HG03097 (cell line): Measurements from ENCODE around the gene AGAP2.

Experiments
- ATAC-seq: cut with Tn5 transposase; IDR thresholded peaks from one replicate; pipeline ENCODE4 v1.9.1; 2021; ENCODE audit not compliant: unreplicated experiment, low FRiP score

AGAP2 gene

DNA sequence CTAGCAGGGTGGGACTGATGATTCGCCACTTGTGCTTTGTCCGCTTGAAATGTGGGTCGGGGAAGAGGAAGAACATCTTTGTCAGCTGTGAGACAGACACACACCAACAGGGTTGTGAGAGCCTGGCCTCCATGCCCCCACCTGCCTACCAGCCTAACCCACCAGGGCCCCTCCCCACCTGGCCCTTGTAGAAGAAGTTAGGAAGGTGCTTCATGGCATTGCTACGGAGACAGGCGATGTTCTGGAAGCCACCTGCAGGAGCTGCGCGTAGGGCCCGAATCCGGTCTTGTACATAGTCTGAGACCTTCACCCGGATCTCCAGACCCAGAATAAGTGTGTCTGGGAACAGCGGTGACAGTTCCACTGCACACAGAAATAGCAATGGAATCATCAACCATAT, 31.1 kb upstream of the AGAP2 start:
- no peak for ATAC-seq

DNA sequence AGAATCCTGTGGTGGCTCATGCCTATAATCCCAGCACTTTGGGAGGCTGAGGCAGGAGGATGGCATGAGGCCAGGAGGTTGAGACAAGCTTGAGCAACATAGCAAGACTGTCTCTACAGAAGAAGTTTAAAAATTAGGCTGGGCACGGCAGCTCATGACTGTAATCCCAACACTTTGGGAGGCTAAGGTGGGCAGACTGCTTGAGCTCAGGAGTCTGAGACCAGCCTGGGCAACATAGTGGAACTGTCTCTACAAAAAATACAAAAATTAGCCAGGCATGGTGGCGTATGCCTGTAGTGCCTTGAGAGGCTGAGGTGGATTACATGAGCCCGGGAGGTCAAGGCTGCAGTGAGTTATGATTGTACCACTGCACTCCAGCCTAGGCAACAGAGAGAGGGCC, 29.3 kb upstream of the AGAP2 start:
- ATAC-seq: no peak

DNA sequence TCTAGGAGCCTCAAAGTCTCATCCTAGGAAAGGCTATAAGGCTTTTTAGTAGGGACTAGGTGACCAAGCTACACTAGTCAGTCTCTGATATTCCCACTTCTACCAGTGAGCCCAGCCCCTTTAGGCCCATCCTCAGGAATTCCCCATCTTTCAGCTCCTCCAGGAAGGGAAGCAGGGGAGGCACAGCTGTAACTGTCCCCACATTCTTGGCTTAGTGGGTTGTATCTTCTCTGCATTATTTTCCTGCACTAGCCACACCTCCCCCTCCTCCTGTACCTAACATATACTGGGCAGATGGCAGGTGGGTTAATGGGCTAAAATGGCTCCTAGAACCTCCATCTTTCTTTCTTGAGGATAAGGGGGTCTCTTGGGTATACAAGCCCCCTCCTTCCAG, 28.8 kb upstream of the AGAP2 start:
- no peak for ATAC-seq

DNA sequence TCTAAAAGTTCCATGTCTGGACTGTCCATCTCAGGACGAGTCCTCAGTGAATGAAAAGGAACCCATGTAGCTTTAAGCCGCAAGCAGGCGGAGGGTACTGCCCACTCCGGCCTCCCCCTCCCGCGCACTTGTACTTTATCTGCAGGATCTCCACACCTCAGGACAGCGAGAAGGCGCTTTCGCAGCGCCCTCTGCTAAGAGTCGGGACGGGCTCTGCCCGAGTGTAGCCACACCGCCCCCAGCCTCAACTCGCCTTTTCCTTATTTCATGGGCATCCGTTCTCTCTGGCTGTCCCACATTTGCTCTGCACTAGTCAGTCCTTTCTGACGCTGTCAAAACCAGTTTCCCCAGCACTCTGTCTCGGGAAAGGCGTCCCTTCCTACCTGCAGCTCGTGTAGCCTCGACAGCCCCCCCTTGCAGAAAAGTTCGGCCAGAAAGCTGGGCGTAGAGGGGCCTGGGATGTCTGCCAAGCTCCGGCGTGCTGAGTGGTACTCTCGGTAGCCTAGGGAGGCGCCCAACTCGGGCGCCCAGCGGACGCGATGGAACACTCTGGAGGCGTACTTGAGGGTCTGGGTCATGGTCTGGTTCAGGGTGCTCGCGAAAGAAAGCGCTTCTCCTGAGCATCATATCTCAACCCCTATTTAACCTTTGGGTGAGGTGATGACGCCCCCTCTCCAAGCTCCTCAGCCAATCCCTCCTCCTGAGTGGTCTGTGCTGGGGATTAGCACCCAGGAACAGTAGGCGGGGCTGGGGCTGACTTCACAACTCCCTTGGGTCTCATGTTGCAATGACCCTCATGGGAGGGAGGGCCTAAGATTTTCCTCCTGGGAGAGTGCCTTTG, 28.1 kb upstream of the AGAP2 start, which contains the start of gene CYP27B1:
CYP27B1 (minus strand) TSS at position 615 of the 841 bp plus-strand sequence; CDS start at position 578, 37 bp downstream.
- ATAC-seq: no peak

- no peak for ATAC-seq
These were observed 27.3 kb upstream of the AGAP2 start for GRCh38 chr12:57765698-57766463.

DNA sequence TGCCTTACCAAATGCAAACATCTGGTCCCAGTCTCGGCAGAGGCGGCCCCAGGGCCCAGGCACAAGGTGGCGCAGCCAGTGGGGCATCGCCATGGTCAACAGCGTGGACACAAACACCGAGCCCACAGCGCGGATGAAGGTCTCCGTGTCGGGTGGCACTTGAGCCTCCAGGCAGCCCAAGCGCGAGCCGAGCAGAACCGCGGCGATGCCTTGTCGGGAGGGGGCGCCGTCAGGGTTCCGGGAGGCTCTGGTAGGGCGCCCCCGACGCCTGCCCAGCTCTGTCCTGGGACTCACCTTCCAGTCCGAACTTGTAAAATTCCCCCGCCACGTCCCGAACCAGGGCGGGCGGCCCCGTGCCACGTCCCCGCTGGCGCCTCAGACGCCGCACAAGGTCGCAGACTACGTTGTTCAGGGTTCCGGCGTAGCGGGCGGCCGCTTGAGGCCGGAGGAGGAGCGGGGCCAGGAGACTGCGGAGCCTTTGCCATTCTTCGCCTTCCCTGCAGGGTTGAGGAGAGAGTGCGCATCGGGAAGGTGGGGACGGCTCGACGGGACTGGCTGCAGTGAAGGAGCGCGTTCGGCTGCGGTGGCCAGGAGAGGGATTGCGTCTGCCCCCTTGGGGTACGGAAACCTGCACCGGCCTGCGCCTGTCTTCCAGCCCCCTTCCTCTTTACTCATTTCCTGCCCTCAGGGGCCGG, 26.6 kb upstream of the AGAP2 start:
- ATAC-seq: no peak

DNA sequence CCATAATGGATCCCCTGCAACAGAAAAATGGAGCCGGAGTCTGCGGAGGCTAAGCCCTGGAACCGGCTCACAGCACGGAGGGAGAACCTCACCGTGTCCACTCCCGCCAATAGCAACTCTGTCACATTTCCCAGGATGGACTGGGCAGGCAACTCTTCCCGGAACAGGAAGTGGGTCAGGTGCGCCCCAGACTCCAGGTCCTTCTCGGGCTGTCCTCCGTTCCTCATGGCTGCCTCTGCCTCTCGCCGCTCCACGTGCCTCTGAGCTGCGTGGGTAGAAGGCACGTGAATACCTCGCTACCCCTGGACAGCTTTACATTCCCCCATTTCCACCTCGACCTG, 26.1 kb upstream of the AGAP2 start:
- no peak for ATAC-seq

- no peak for ATAC-seq
These were observed 25.5 kb upstream of the AGAP2 start for GRCh38 chr12:57763881-57764661.

DNA sequence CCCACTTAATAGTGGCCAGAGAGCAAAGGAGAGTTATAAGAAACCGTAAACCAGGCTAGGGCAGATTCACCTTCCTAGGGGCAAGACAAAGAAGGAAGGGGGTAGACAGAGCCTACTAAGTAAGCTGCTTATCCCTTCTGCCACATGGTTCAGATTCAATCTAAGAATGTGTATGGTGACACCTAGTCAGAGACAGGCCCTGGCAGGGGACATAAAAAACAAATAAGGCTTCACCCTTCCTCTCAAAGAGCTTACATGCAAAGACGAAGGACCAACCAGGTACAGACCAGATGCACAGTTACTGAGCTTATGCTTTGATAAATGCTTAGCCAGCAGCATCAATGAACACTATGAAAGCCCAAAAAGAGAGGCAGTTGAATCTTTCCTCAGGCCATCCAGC, 23.9 kb upstream of the AGAP2 start:
- no peak for ATAC-seq

- ATAC-seq: no peak
These were observed 23.0 kb upstream of the AGAP2 start for GRCh38 chr12:57761391-57761998.

GRCh38 chr12:57760347-57760982, 21.9 kb upstream of the AGAP2 start:
- ATAC-seq: no peak

DNA sequence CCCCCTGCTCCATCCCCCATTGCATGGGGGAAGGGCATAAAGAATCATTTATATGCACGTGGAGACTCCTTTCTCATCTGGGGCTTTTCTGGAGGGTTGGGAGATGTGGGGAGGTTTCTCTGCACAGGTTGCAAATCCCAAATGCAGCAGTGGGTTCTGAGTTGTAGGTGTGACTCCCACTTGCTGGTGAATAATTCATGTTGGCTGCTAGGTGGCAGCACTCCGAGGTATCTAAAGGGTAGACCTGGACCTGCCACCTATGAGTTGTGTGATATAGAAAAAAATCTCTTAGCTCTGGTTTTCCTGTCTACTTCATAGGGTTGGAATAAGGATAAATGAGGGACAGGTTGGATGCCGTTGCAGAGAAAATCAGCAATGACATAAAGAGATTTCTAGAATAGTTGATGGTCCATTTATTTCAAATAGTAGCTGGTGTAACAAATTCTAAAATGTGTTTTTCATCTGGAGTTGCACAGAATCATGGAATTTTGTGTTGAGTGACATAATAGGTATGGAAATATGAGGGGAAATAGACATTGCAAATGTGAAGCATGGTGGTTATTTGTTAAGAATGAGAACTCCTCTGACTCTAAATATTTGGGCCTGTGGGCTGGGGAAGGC, 20.9 kb upstream of the AGAP2 start:
- ATAC-seq: no peak

GRCh38 chr12:57758552-57759359, 20.2 kb upstream of the AGAP2 start:
- ATAC-seq: no peak

DNA sequence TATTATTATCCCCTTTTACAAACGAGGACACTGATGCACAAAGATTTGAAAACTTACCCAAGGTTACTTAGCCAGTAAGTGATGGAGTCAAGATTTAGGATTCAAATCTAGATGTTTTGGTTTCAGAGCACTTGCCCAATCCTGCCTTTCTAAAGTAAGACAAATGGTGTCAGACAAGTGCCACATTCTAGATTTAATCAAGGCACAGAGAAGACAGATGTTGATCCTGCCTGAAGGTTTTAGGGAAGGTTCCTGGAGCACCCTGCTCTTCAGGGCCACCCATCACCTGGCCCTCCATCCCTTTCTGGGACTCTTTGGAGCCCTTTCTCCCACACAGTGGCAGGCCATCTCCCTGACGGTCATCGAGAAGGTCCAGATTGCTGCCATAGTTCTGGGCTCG, 19.2 kb upstream of the AGAP2 start:
- ATAC-seq: no peak

GRCh38 chr12:57756406-57757341, 18.1 kb upstream of the AGAP2 start:
- ATAC-seq: no peak

DNA sequence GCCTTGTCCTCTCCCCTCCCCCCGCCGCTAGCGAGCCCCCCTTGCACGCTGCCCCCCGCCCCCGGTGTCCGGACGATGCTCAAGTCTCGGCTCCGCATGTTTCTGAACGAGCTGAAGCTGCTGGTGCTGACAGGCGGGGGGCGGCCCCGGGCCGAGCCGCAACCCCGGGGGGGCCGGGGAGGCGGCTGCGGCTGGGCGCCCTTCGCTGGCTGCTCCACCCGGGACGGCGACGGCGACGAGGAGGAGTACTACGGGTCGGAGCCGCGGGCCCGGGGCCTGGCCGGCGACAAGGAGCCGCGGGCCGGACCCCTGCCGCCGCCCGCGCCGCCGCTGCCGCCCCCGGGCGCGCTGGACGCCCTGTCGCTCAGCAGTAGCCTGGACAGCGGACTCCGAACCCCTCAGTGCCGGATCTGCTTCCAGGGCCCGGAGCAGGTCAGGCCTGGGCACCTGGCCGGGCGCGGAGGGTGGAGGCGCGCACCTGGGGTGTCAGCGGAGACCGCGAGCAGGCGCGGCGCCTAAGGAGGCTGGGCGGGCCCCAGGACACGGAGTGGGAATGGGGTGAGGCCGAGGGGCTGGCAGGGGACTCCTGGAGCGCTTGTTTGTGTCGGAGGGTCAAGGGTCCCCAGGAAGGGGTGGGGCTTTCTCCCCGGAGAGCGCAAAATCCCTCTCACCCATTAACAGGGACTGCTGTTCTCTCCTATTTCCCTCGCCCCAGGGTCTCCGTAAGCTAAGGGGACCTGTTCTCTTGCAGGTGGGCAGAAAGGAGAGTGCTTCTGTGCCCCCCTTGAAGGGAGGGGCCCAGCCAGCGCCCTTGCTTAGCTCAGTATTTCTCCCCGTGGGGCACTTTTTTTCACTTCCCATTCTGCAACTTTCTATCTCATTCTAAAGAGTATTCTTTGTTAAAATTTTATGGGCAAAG, 17.2 kb upstream of the AGAP2 start:
- ATAC-seq: no peak

- ATAC-seq: no peak
These were observed 16.6 kb upstream of the AGAP2 start for GRCh38 chr12:57755194-57755453.
